ENCODE measurements around the gene TPCN2. TPM values are rescaled to one million over a fixed set of nuclear protein-coding genes. Genes with fewer than 3 reads are reported as not detected.
A peak's percentile ranks its signal among the peaks of the same experiment; 100 is the strongest.

Gene TPCN2
- total RNA-seq, 1 experiment from 2014 or later, result 28.9 TPM

GRCh38 chr11:69013009-69013951 is 35.5 kb upstream of the TPCN2 start, which contains the start of gene MRGPRF:
Gene MRGPRF, minus strand, starts transcription at chr11:69013246. Its CDS starts 3,345 bp downstream, at chr11:69009901.
- no TSS peak for BruUV-seq (replicated peaks)
- Histone ChIP-seq H3K4me1 (ENCODE audit: insufficient read depth, low read length, poor library complexity, severe bottlenecking) (peaks cover 38% of the 10 kb centered on the region), H3K9me3 (ENCODE audit: low read depth, low read length, poor library complexity, severe bottlenecking) (no peaks in the 10 kb centered on the region), H3K27ac (ENCODE audit: low read depth, low read length, poor library complexity, severe bottlenecking) (no peak within 1 kb of the TSS), H3K4me3 (ENCODE audit: low read depth, low read length, poor library complexity, severe bottlenecking) (peak within 1 kb of the TSS; percentile 36), H3K27me3 (replicated peaks; ENCODE audit: insufficient read depth, low read depth, low read length, poor library complexity) (no peaks in the 10 kb centered on the region), H3K36me3 (ENCODE audit: insufficient read depth, low read length, poor library complexity, severe bottlenecking) (no peaks in the 10 kb centered on the region)
- TF ChIP-seq, protein P1, sequence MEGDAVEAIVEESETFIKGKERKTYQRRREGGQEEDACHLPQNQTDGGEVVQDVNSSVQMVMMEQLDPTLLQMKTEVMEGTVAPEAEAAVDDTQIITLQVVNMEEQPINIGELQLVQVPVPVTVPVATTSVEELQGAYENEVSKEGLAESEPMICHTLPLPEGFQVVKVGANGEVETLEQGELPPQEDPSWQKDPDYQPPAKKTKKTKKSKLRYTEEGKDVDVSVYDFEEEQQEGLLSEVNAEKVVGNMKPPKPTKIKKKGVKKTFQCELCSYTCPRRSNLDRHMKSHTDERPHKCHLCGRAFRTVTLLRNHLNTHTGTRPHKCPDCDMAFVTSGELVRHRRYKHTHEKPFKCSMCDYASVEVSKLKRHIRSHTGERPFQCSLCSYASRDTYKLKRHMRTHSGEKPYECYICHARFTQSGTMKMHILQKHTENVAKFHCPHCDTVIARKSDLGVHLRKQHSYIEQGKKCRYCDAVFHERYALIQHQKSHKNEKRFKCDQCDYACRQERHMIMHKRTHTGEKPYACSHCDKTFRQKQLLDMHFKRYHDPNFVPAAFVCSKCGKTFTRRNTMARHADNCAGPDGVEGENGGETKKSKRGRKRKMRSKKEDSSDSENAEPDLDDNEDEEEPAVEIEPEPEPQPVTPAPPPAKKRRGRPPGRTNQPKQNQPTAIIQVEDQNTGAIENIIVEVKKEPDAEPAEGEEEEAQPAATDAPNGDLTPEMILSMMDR (conservative IDR thresholded peaks at IDR 0.05; ENCODE audit: low read depth, low read length), result peak; percentile 59
- no peak for TF ChIP-seq EZH2 (IDR thresholded peaks at IDR 0.05; ENCODE audit: borderline replicate concordance, low read depth, low read length, poor library complexity, severe bottlenecking)
- DNase-seq (ENCODE audit: low spot score), result peak; percentile 88
- POLR2A ChIA-PET (ENCODE audit: low non-redundant PET), result interaction anchor here (0.7 kb wide), 1 partner anchor 726 kb away, joined by 6 read pairs; no protein-coding TSS in a partner anchor
- intact Hi-C loops (cut with micrococcal nuclease; ENCODE audit: unreplicated experiment), result no loop called here
- CTCF ChIA-PET, result interaction anchor here (0.6 to 1.0 kb wide), 3 partner anchors 31 to 57 kb away, joined by 5 to 7 read pairs (median 5); no protein-coding TSS in a partner anchor

GRCh38 chr11:69014084-69014851 is 34.5 kb upstream of the TPCN2 start:
- Histone ChIP-seq H3K27ac (ENCODE audit: low read depth, low read length, poor library complexity, severe bottlenecking) (no peak overlapping the region), H3K27me3 (replicated peaks; ENCODE audit: insufficient read depth, low read depth, low read length, poor library complexity) (no peaks in the 10 kb centered on the region), H3K4me1 (ENCODE audit: insufficient read depth, low read length, poor library complexity, severe bottlenecking) (peaks cover 38% of the 10 kb centered on the region), H3K36me3 (ENCODE audit: insufficient read depth, low read length, poor library complexity, severe bottlenecking) (no peaks in the 10 kb centered on the region), H3K4me3 (ENCODE audit: low read depth, low read length, poor library complexity, severe bottlenecking) (peak overlapping the region; percentile 36), H3K9me3 (ENCODE audit: low read depth, low read length, poor library complexity, severe bottlenecking) (no peaks in the 10 kb centered on the region)
- DNase-seq (ENCODE audit: low spot score), result no peak
- BruUV-seq (replicated peaks), result no TSS peak
- intact Hi-C loops (cut with micrococcal nuclease; ENCODE audit: unreplicated experiment), result no loop called here
- TF ChIP-seq, protein P1 (conservative IDR thresholded peaks at IDR 0.05; ENCODE audit: low read depth, low read length), result no peak
- no peak for TF ChIP-seq EZH2 (IDR thresholded peaks at IDR 0.05; ENCODE audit: borderline replicate concordance, low read depth, low read length, poor library complexity, severe bottlenecking)
- ChIA-PET CTCF (interaction anchor here (0.5 kb wide), 1 partner anchor 152 kb away, joined by 3 read pairs; no protein-coding TSS in a partner anchor), POLR2A (ENCODE audit: low non-redundant PET) (interaction anchor here (0.7 kb wide), 2 partner anchors 18 to 727 kb away, joined by 3 to 6 read pairs; no protein-coding TSS in a partner anchor)

GRCh38 chr11:69014898-69015549 is 33.7 kb upstream of the TPCN2 start:
- no peak for DNase-seq (ENCODE audit: low spot score)
- intact Hi-C loops (cut with micrococcal nuclease; ENCODE audit: unreplicated experiment), result no loop called here
- no peaks in the 10 kb centered on the region for H3K9me3 ChIP-seq (ENCODE audit: low read depth, low read length, poor library complexity, severe bottlenecking)
- H3K4me1 ChIP-seq (ENCODE audit: insufficient read depth, low read length, poor library complexity, severe bottlenecking), result peaks cover 38% of the 10 kb centered on the region
- no peaks in the 10 kb centered on the region for H3K36me3 ChIP-seq (ENCODE audit: insufficient read depth, low read length, poor library complexity, severe bottlenecking)
- H3K27ac ChIP-seq (ENCODE audit: low read depth, low read length, poor library complexity, severe bottlenecking), result no peak overlapping the region
- no peak overlapping the region for H3K4me3 ChIP-seq (ENCODE audit: low read depth, low read length, poor library complexity, severe bottlenecking)
- no TSS peak for BruUV-seq (replicated peaks)
- TF ChIP-seq, protein P1 (conservative IDR thresholded peaks at IDR 0.05; ENCODE audit: low read depth, low read length), result no peak
- no peak for TF ChIP-seq EZH2 (IDR thresholded peaks at IDR 0.05; ENCODE audit: borderline replicate concordance, low read depth, low read length, poor library complexity, severe bottlenecking)
- H3K27me3 ChIP-seq (replicated peaks; ENCODE audit: insufficient read depth, low read depth, low read length, poor library complexity), result no peaks in the 10 kb centered on the region
- POLR2A ChIA-PET (ENCODE audit: low non-redundant PET), result interaction anchor here (0.7 kb wide), 1 partner anchor 18 kb away, joined by 3 read pairs; no protein-coding TSS in a partner anchor
- CTCF ChIA-PET, result interaction anchor here (0.5 kb wide), 1 partner anchor 151 kb away, joined by 3 read pairs; no protein-coding TSS in a partner anchor

Measured in A673 (cell line).